ENCODE results near the gene IRF4.

IRF4 gene

GRCh38 chr6:383856-384255 is 7.7 kb upstream of the IRF4 start:
- Histone ChIP-seq H2AFZ (ENCODE audit: low read length) (no peak overlapping the region), H3F3A (ENCODE audit: insufficient read depth, low read length) (peaks cover under 1% of the 10 kb centered on the region; the same call in 1 of the 2 replicates), H3K4me2 (ENCODE audit: low read depth, low read length) (no peak overlapping the region), H3K27ac (ENCODE audit: low read length) (no peak overlapping the region), H3K4me3 (ENCODE audit: low read length) (no peak overlapping the region), H4K20me1 (ENCODE audit: insufficient read depth, low read length) (no peaks in the 10 kb centered on the region), H3K4me1 (ENCODE audit: low read length) (peaks cover 13% of the 10 kb centered on the region), H3K9ac (ENCODE audit: low read length) (no peak overlapping the region), H3K9me2 (replicated peaks; ENCODE audit: insufficient read depth, low read length) (no peaks in the 10 kb centered on the region), H3K9me3 (replicated peaks; ENCODE audit: insufficient read depth, low read length) (no peaks in the 10 kb centered on the region), H3K27me3 (replicated peaks; ENCODE audit: insufficient read depth, low read length) (no peaks in the 10 kb centered on the region), H3K79me2 (ENCODE audit: low read length) (no peaks in the 10 kb centered on the region), H3K36me3 (replicated peaks; ENCODE audit: insufficient read depth, low read length) (no peaks in the 10 kb centered on the region)
- TF ChIP-seq EZH2 (optimal IDR thresholded peaks at IDR 0.05; ENCODE audit: low read depth, low read length) (no peak), EZH2phosphoT487 (IDR thresholded peaks at IDR 0.05; ENCODE audit: low read length) (no peak)
- TF ChIP-seq, protein P1, sequence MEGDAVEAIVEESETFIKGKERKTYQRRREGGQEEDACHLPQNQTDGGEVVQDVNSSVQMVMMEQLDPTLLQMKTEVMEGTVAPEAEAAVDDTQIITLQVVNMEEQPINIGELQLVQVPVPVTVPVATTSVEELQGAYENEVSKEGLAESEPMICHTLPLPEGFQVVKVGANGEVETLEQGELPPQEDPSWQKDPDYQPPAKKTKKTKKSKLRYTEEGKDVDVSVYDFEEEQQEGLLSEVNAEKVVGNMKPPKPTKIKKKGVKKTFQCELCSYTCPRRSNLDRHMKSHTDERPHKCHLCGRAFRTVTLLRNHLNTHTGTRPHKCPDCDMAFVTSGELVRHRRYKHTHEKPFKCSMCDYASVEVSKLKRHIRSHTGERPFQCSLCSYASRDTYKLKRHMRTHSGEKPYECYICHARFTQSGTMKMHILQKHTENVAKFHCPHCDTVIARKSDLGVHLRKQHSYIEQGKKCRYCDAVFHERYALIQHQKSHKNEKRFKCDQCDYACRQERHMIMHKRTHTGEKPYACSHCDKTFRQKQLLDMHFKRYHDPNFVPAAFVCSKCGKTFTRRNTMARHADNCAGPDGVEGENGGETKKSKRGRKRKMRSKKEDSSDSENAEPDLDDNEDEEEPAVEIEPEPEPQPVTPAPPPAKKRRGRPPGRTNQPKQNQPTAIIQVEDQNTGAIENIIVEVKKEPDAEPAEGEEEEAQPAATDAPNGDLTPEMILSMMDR (IDR thresholded peaks at IDR 0.05; ENCODE audit: low read length), result no peak
- DNase-seq, result no peak

DNA sequence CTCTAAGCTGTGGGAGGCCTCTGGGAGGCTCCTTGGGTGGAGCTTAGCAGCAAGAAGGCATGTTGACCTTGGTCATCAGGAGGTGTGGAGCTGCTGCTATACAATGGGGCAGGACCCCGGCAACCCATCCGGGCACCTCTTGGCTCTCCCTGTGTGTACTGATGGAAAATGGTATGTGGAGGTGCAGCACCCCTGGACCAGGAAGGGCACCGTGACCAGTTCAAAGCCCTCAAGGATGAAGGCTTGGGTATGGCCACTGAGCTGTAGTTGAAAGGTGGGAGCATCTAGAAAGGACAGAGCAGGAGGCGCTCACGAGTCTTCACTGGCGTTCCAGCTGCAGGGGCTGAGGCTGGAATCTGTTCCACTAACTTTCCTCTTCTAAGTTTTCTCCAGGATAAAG is 6.7 kb upstream of the IRF4 start:
- Histone ChIP-seq H3K36me3 (replicated peaks; ENCODE audit: insufficient read depth, low read length) (no peaks in the 10 kb centered on the region), H3K4me2 (ENCODE audit: low read depth, low read length) (no peak overlapping the region)
- TF ChIP-seq, protein P1 (IDR thresholded peaks at IDR 0.05; ENCODE audit: low read length), result no peak
- TF ChIP-seq EZH2phosphoT487 (IDR thresholded peaks at IDR 0.05; ENCODE audit: low read length), result no peak
- no peak for TF ChIP-seq EZH2 (optimal IDR thresholded peaks at IDR 0.05; ENCODE audit: low read depth, low read length)

GRCh38 chr6:385614-386013 is 5.9 kb upstream of the IRF4 start:
- DNase-seq, result no peak
- Histone ChIP-seq H3K4me1 (ENCODE audit: low read length) (peaks cover 26% of the 10 kb centered on the region), H3K36me3 (replicated peaks; ENCODE audit: insufficient read depth, low read length) (no peaks in the 10 kb centered on the region), H3F3A (ENCODE audit: insufficient read depth, low read length) (peaks cover 18% of the 10 kb centered on the region), H3K27me3 (replicated peaks; ENCODE audit: insufficient read depth, low read length) (no peaks in the 10 kb centered on the region), H2AFZ (ENCODE audit: low read length) (no peak overlapping the region), H3K79me2 (ENCODE audit: low read length) (peaks cover 6% of the 10 kb centered on the region), H3K9ac (ENCODE audit: low read length) (no peak overlapping the region), H3K9me3 (replicated peaks; ENCODE audit: insufficient read depth, low read length) (no peaks in the 10 kb centered on the region), H4K20me1 (ENCODE audit: insufficient read depth, low read length) (no peaks in the 10 kb centered on the region), H3K9me2 (replicated peaks; ENCODE audit: insufficient read depth, low read length) (no peaks in the 10 kb centered on the region), H3K27ac (ENCODE audit: low read length) (no peak overlapping the region), H3K4me2 (ENCODE audit: low read depth, low read length) (no peak overlapping the region), H3K4me3 (ENCODE audit: low read length) (no peak overlapping the region)
- TF ChIP-seq, protein P1 (IDR thresholded peaks at IDR 0.05; ENCODE audit: low read length), result no peak
- TF ChIP-seq EZH2phosphoT487 (IDR thresholded peaks at IDR 0.05; ENCODE audit: low read length), result no peak
- TF ChIP-seq EZH2 (optimal IDR thresholded peaks at IDR 0.05; ENCODE audit: low read depth, low read length), result no peak

More for the DNA sequence above, 6.7 kb upstream of the IRF4 start:
- DNase-seq, result no peak
- Histone ChIP-seq H3K79me2 (ENCODE audit: low read length) (no peaks in the 10 kb centered on the region), H2AFZ (ENCODE audit: low read length) (no peak overlapping the region), H3K4me3 (ENCODE audit: low read length) (no peak overlapping the region), H3K4me1 (ENCODE audit: low read length) (peaks cover 19% of the 10 kb centered on the region), H3F3A (ENCODE audit: insufficient read depth, low read length) (peaks cover 10% of the 10 kb centered on the region), H4K20me1 (ENCODE audit: insufficient read depth, low read length) (no peaks in the 10 kb centered on the region), H3K27me3 (replicated peaks; ENCODE audit: insufficient read depth, low read length) (no peaks in the 10 kb centered on the region), H3K9me3 (replicated peaks; ENCODE audit: insufficient read depth, low read length) (no peaks in the 10 kb centered on the region), H3K9ac (ENCODE audit: low read length) (no peak overlapping the region), H3K9me2 (replicated peaks; ENCODE audit: insufficient read depth, low read length) (no peaks in the 10 kb centered on the region), H3K27ac (ENCODE audit: low read length) (no peak overlapping the region)

Data from MM.1S (cell line).